Liver (tissue), 9 donors: Measurements from ENCODE around the gene LRP5. TPM values are rescaled to one million over a fixed set of nuclear protein-coding genes. Genes with fewer than 3 reads are reported as not detected.

Source experiments
- DNase-seq: peaks from one replicate; pipeline ENCODE4 v3.0.0-alpha.2; 2017; ENCODE audit warnings: low spot score
- H3K27ac ChIP-seq, 2 donors: one replicate each; pipeline ENCODE4 v1.7.0; 2013; ENCODE audit warnings: inconsistent platforms in 2 of 2, low read length in 2 of 2, control low read depth in 1 of 2, low read depth in 1 of 2, mild to moderate bottlenecking in 1 of 2
- H3K27me3 ChIP-seq, 4 donors: one replicate each; pipeline versions ENCODE4 v1.6.1 to v1.7.0; 2013; ENCODE audit warnings: low read length in 3 of 4, inconsistent platforms in 1 of 4, mild to moderate bottlenecking in 1 of 4, moderate library complexity in 1 of 4; ENCODE audit not compliant: control insufficient read depth in 4 of 4, insufficient read depth in 4 of 4
- H3K36me3 ChIP-seq, 4 donors: one replicate each; pipeline versions ENCODE4 v1.6.1 to v1.7.0; 2013; ENCODE audit warnings: low read length in 3 of 4, mild to moderate bottlenecking in 3 of 4, low read depth in 1 of 4, moderate library complexity in 1 of 4; ENCODE audit not compliant: control insufficient read depth in 4 of 4, insufficient read depth in 3 of 4
- H3K4me1 ChIP-seq, 4 donors: one replicate each; pipeline versions ENCODE4 v1.6.1 to v1.7.0; 2013; ENCODE audit warnings: low read length in 3 of 4, mild to moderate bottlenecking in 3 of 4, moderate library complexity in 1 of 4; ENCODE audit not compliant: control insufficient read depth in 4 of 4, insufficient read depth in 4 of 4
- H3K4me3 ChIP-seq, 3 donors: one replicate each; pipeline versions ENCODE4 v1.6.1 to v1.7.0; 2013; ENCODE audit warnings: low read length in 3 of 3, control low read depth in 1 of 3, low read depth in 1 of 3, mild to moderate bottlenecking in 1 of 3
- H3K9ac ChIP-seq, 2 donors: one replicate each; pipeline ENCODE4 v1.7.0; 2013; ENCODE audit warnings: low read length in 2 of 2, mild to moderate bottlenecking in 2 of 2, moderate library complexity in 2 of 2, control low read depth in 1 of 2, low read depth in 1 of 2
- H3K9me3 ChIP-seq, 4 donors: one replicate each; pipeline versions ENCODE4 v1.6.1 to v1.7.0; 2013; ENCODE audit warnings: low read length in 3 of 4; ENCODE audit not compliant: control insufficient read depth in 4 of 4
- ATF3 ChIP-seq: IDR thresholded peaks from 2 replicates; pipeline ENCODE4 v1.6.1; 2016; ENCODE audit warnings: antibody characterized with exemption
- CTCF ChIP-seq: fragments of 150-350 bp; IDR thresholded peaks from 2 replicates; pipeline ENCODE4 v1.5.1; 2017; ENCODE audit warnings: improper control_type of control experiment, low read depth, low read length; ENCODE audit not compliant: missing input control
- EGR1 ChIP-seq, 2 donors: IDR thresholded peaks; 2 replicates each; pipeline ENCODE4 v1.6.1; 2016 to 2018; ENCODE audit warnings: antibody characterized with exemption in 2 of 2, low read depth in 2 of 2
- FOXA1 ChIP-seq: IDR thresholded peaks from 2 replicates; pipeline ENCODE4 v1.6.1; 2016; ENCODE audit warnings: antibody characterized with exemption
- FOXA2 ChIP-seq: IDR thresholded peaks from 2 replicates; pipeline ENCODE4 v1.6.1; 2016; ENCODE audit warnings: antibody characterized with exemption
- GABPA ChIP-seq, 2 donors: IDR thresholded peaks in 1 of 2; conservative IDR thresholded peaks in 1 of 2; 2 replicates each; pipeline ENCODE4 v1.6.1; 2016; ENCODE audit warnings: antibody characterized with exemption in 2 of 2, mild to moderate bottlenecking in 1 of 2, moderate library complexity in 1 of 2
- HNF4A ChIP-seq, 2 donors: conservative IDR thresholded peaks; 2 replicates each; pipeline ENCODE4 v1.6.1; 2016; ENCODE audit warnings: antibody characterized with exemption in 2 of 2, mild to moderate bottlenecking in 2 of 2
- HNF4G ChIP-seq: IDR thresholded peaks from 2 replicates; pipeline ENCODE4 v1.6.1; 2016; ENCODE audit warnings: antibody characterized with exemption
- JUND ChIP-seq, 2 donors: IDR thresholded peaks; 2 replicates each; pipeline ENCODE4 v1.6.1; 2016; ENCODE audit warnings: antibody characterized with exemption in 2 of 2
- MAX ChIP-seq: IDR thresholded peaks from 2 replicates; pipeline ENCODE4 v1.6.1; 2016; ENCODE audit warnings: antibody characterized with exemption
- NR2F2 ChIP-seq: IDR thresholded peaks from 2 replicates; pipeline ENCODE4 v1.6.1; 2016; ENCODE audit warnings: antibody characterized with exemption
- RAD21 ChIP-seq, 2 donors: IDR thresholded peaks; 2 replicates each; pipeline ENCODE4 v1.6.1; 2016; ENCODE audit warnings: antibody characterized with exemption in 2 of 2, mild to moderate bottlenecking in 2 of 2
- REST ChIP-seq: IDR thresholded peaks from 2 replicates; pipeline ENCODE4 v1.6.1; 2016; ENCODE audit warnings: antibody characterized with exemption, mild to moderate bottlenecking
- RXRA ChIP-seq, 2 donors: IDR thresholded peaks; 2 replicates each; pipeline ENCODE4 v1.6.1; 2017 to 2018; ENCODE audit warnings: antibody characterized with exemption in 2 of 2, mild to moderate bottlenecking in 1 of 2
- SP1 ChIP-seq: IDR thresholded peaks from 2 replicates; pipeline ENCODE4 v1.6.1; 2018; ENCODE audit warnings: antibody characterized with exemption, mild to moderate bottlenecking
- TAF1 ChIP-seq: conservative IDR thresholded peaks from 2 replicates; pipeline ENCODE4 v1.6.1; 2016; ENCODE audit warnings: antibody characterized with exemption, mild to moderate bottlenecking
- YY1 ChIP-seq: IDR thresholded peaks from 2 replicates; pipeline ENCODE4 v1.6.1; 2016; ENCODE audit warnings: antibody characterized with exemption, mild to moderate bottlenecking
- ZBTB33 ChIP-seq: IDR thresholded peaks from 2 replicates; pipeline ENCODE4 v1.6.1; 2016; ENCODE audit warnings: antibody characterized with exemption
- WGBS: extraction: QIAGEN DNeasy Blood & Tissue Kit; methylation state at CpG from one replicate; pipeline ENCODE4 v1.1.7; 2013; 5-methylcytosine and 5-hydroxymethylcytosine counted together
- polyA plus RNA-seq, 2 donors: library from polyadenylated mRNA; stranded (reverse) in 1 of 2; unstranded in 1 of 2; fragments of 200-250 nt in 1 of 2; fragments of >200 nt in 1 of 2; fragmentation: Nextera tagmentation in 1 of 2; extraction: Ambion mirVana in 1 of 2; gene quantifications; one replicate each; pipeline versions ENCODE4 v1.2.1 to v1.2.3, GENCODE V29; 2013 to 2015
- total RNA-seq, 2 donors: library from RNA; depleted of rRNA; stranded (reverse); fragments of >200 nt; gene quantifications; one replicate each; pipeline ENCODE4 v1.2.3, GENCODE V29; 2014
- donor health status: healthy.
- donor health status: healthy.
- donor health status: healthy.
- donor health status: healthy.
- donor health status: healthy.

Gene LRP5
- total and polyA plus RNA-seq, 4 donors = 48.9 to 99.3 (median 71.3) TPM

GRCh38 chr11:68444566-68444965 is 132.2 kb downstream of the LRP5 start:
- Histone ChIP-seq H3K36me3 (peaks cover 6 to 61% (median 27%) of the 10 kb centered on the region in 4 donors), H3K9me3 (no peaks in the 10 kb centered on the region), H3K27ac (no peak overlapping the region), H3K4me1 (no peaks in the 10 kb centered on the region), H3K27me3 (no peaks in the 10 kb centered on the region), H3K4me3 (no peak overlapping the region), H3K9ac (no peak overlapping the region)
- 87% methylated on average over 6 of the region's 6 CpGs for WGBS
- TF ChIP-seq GABPA (IDR thresholded peaks at IDR 0.05 in 1 of 2, conservative IDR thresholded peaks at IDR 0.05 in 1 of 2) (no peak), JUND (IDR thresholded peaks at IDR 0.05) (no peak), HNF4A (conservative IDR thresholded peaks at IDR 0.05) (no peak), YY1 (no peak), NR2F2 (no peak), ATF3 (no peak), RAD21 (IDR thresholded peaks at IDR 0.05) (no peak), RXRA (IDR thresholded peaks at IDR 0.05) (no peak), FOXA1 (no peak), SP1 (no peak), ZBTB33 (no peak), CTCF (no peak), FOXA2 (no peak), TAF1 (no peak)
- no peak for DNase-seq

GRCh38 chr11:68445531-68446035 is 133.2 kb downstream of the LRP5 start:
- no peak overlapping the region for H3K9ac ChIP-seq
- no peaks in the 10 kb centered on the region for H3K27me3 ChIP-seq
- peaks cover 6 to 53% (median 21%) of the 10 kb centered on the region in 4 donors for H3K36me3 ChIP-seq
- WGBS = 88% methylated on average over 11 of the region's 11 CpGs
- no peak for DNase-seq
- no peak overlapping the region for H3K27ac ChIP-seq
- no peak for TF ChIP-seq EGR1 (IDR thresholded peaks at IDR 0.05; ENCODE audit: low read depth in 2 of 2)
- TF ChIP-seq GABPA (IDR thresholded peaks at IDR 0.05 in 1 of 2, conservative IDR thresholded peaks at IDR 0.05 in 1 of 2) = no peak
- no peak for TF ChIP-seq MAX
- TF ChIP-seq ZBTB33 = no peak
- TF ChIP-seq FOXA1 = no peak
- TF ChIP-seq CTCF = no peak
- no peak for TF ChIP-seq SP1
- no peak for TF ChIP-seq HNF4G
- TF ChIP-seq RAD21 (IDR thresholded peaks at IDR 0.05) = no peak
- TF ChIP-seq JUND (IDR thresholded peaks at IDR 0.05) = no peak
- TF ChIP-seq FOXA2 = no peak
- TF ChIP-seq ATF3 = no peak
- no peak for TF ChIP-seq REST
- no peak overlapping the region for H3K4me3 ChIP-seq
- no peaks in the 10 kb centered on the region for H3K4me1 ChIP-seq
- no peaks in the 10 kb centered on the region for H3K9me3 ChIP-seq
